ENCODE results near the gene GJA5. TPM values are rescaled to one million over a fixed set of nuclear protein-coding genes. Genes with fewer than 3 reads are reported as not detected.

Gene GJA5
- total RNA-seq, 1 donor from 2014 or later, result 0.29 TPM

- H3K36me3 ChIP-seq (ENCODE audit: control insufficient read depth, insufficient read depth, low read length), result no peaks in the 10 kb centered on the region
- no peak for DNase-seq (ENCODE audit: low read depth)
- H3K27me3 ChIP-seq (ENCODE audit: control insufficient read depth, insufficient read depth, low read length), result no peaks in the 10 kb centered on the region
- no peak overlapping the region for H3K4me3 ChIP-seq (ENCODE audit: low read depth, low read length)
- TF ChIP-seq CTCF (IDR thresholded peaks at IDR 0.05; ENCODE audit: insufficient read depth, low read length, poor library complexity, severe bottlenecking), result no peak
Observed at GRCh38 chr1:147745271-147745670, 15.1 kb downstream of the GJA5 start.

GRCh38 chr1:147741065-147741464 lies 19.3 kb downstream of the GJA5 start:
- TF ChIP-seq CTCF (IDR thresholded peaks at IDR 0.05; ENCODE audit: insufficient read depth, low read length, poor library complexity, severe bottlenecking), result no peak
- no peak overlapping the region for H3K4me3 ChIP-seq (ENCODE audit: low read depth, low read length)
- no peak for DNase-seq (ENCODE audit: low read depth)
- no peaks in the 10 kb centered on the region for H3K36me3 ChIP-seq (ENCODE audit: control insufficient read depth, insufficient read depth, low read length)
- H3K27me3 ChIP-seq (ENCODE audit: control insufficient read depth, insufficient read depth, low read length), result no peaks in the 10 kb centered on the region

GRCh38 chr1:147740391-147740790 lies 20.0 kb downstream of the GJA5 start:
- H3K36me3 ChIP-seq (ENCODE audit: control insufficient read depth, insufficient read depth, low read length), result no peaks in the 10 kb centered on the region
- DNase-seq (ENCODE audit: low read depth), result no peak
- no peak overlapping the region for H3K4me3 ChIP-seq (ENCODE audit: low read depth, low read length)
- no peaks in the 10 kb centered on the region for H3K27me3 ChIP-seq (ENCODE audit: control insufficient read depth, insufficient read depth, low read length)
- TF ChIP-seq CTCF (IDR thresholded peaks at IDR 0.05; ENCODE audit: insufficient read depth, low read length, poor library complexity, severe bottlenecking), result no peak

GRCh38 chr1:147738739-147739476 lies 21.5 kb downstream of the GJA5 start:
- TF ChIP-seq CTCF (IDR thresholded peaks at IDR 0.05; ENCODE audit: insufficient read depth, low read length, poor library complexity, severe bottlenecking), result no peak
- H3K27me3 ChIP-seq (ENCODE audit: control insufficient read depth, insufficient read depth, low read length), result no peaks in the 10 kb centered on the region

GRCh38 chr1:147738129-147738528 lies 22.3 kb downstream of the GJA5 start:
- no peak for DNase-seq (ENCODE audit: low read depth)
- no peaks in the 10 kb centered on the region for H3K27me3 ChIP-seq (ENCODE audit: control insufficient read depth, insufficient read depth, low read length)
- no peak overlapping the region for H3K4me3 ChIP-seq (ENCODE audit: low read depth, low read length)
- no peak for TF ChIP-seq CTCF (IDR thresholded peaks at IDR 0.05; ENCODE audit: insufficient read depth, low read length, poor library complexity, severe bottlenecking)
- no peaks in the 10 kb centered on the region for H3K36me3 ChIP-seq (ENCODE audit: control insufficient read depth, insufficient read depth, low read length)

More at GRCh38 chr1:147738739-147739476, 21.5 kb downstream of the GJA5 start:
- no peak for DNase-seq (ENCODE audit: low read depth)
- Histone ChIP-seq H3K36me3 (ENCODE audit: control insufficient read depth, insufficient read depth, low read length) (no peaks in the 10 kb centered on the region), H3K4me3 (ENCODE audit: low read depth, low read length) (no peak overlapping the region)

GRCh38 chr1:147736883-147737282 lies 23.5 kb downstream of the GJA5 start:
- H3K27me3 ChIP-seq (ENCODE audit: control insufficient read depth, insufficient read depth, low read length), result no peaks in the 10 kb centered on the region
- no peak overlapping the region for H3K4me3 ChIP-seq (ENCODE audit: low read depth, low read length)
- H3K36me3 ChIP-seq (ENCODE audit: control insufficient read depth, insufficient read depth, low read length), result no peaks in the 10 kb centered on the region
- DNase-seq (ENCODE audit: low read depth), result no peak
- TF ChIP-seq CTCF (IDR thresholded peaks at IDR 0.05; ENCODE audit: insufficient read depth, low read length, poor library complexity, severe bottlenecking), result no peak
